ENCODE results near the gene OR5H15.

GRCh38 chr3:98130421-98130820 is 36.1 kb upstream of the OR5H15 start, which contains the start of gene OR5H1:
- TF ChIP-seq EZH2 (IDR thresholded peaks at IDR 0.05), result no peak
- no peak for TF ChIP-seq CTCF (IDR thresholded peaks at IDR 0.05 in 2 of 3, conservative IDR thresholded peaks at IDR 0.05 in 1 of 3; ENCODE audit: borderline replicate concordance in 1 of 3, insufficient read depth in 1 of 3, low read depth in 2 of 3, low read length in 2 of 3)
- no peak for TF ChIP-seq POLR2AphosphoS5 (IDR thresholded peaks at IDR 0.05; ENCODE audit: low read depth, low read length)
- no peak for TF ChIP-seq MAX (IDR thresholded peaks at IDR 0.05)
- no peak for TF ChIP-seq ZNF274 (IDR thresholded peaks at IDR 0.05; ENCODE audit: low read depth, low read length)
- TF ChIP-seq CBX3 (IDR thresholded peaks at IDR 0.05; ENCODE audit: low read depth), result no peak
- TF ChIP-seq SRF (IDR thresholded peaks at IDR 0.05; ENCODE audit: low read depth), result no peak
- no peak for TF ChIP-seq REST (IDR thresholded peaks at IDR 0.05; ENCODE audit: low read depth)
- TF ChIP-seq POLR2A (IDR thresholded peaks at IDR 0.05; ENCODE audit: borderline replicate concordance, extremely low read depth, insufficient read depth, insufficient read length), result no peak
- no peak for TF ChIP-seq EZH2phosphoT487 (IDR thresholded peaks at IDR 0.05; ENCODE audit: borderline replicate concordance)
- no peak for TF ChIP-seq CEBPB (IDR thresholded peaks at IDR 0.05; ENCODE audit: low read depth)
- no peak for TF ChIP-seq TCF7L2 (IDR thresholded peaks at IDR 0.05; ENCODE audit: borderline replicate concordance, extremely low read depth, insufficient read depth, insufficient read length)
- no peak for TF ChIP-seq ATF3 (IDR thresholded peaks at IDR 0.05)

Measured in HCT116 (cell line).